GM10248 (cell line): Measurements from ENCODE around the gene COX4I2.

Experiments
- CTCF ChIA-PET: fragments of 300-600 bp; sonication (Branson Sonifier 250); formaldehyde crosslinking; extraction: SDS; loops from one replicate; lab custom pipeline; 2021; ENCODE audit warnings: antibody characterized with exemption; lab: Yijun Ruan, JAX
- POLR2A ChIA-PET: fragments of 350-650 bp; sonication (Branson Sonifier 250); formaldehyde crosslinking; extraction: SDS; loops from one replicate; lab custom pipeline; 2020; ENCODE audit warnings: antibody characterized with exemption; lab: Yijun Ruan, JAX
- DNase-seq: peaks from one replicate; pipeline ENCODE4 v3.0.0; 2012; ENCODE audit errors: extremely low spot score
- CTCF ChIP-seq: IDR thresholded peaks from 2 replicates; pipeline ENCODE4 v1.5.1; 2012; ENCODE audit warnings: mild to moderate bottlenecking, low read depth; ENCODE audit errors: extremely low read depth, missing control alignments, control extremely low read depth

COX4I2 gene

DNA sequence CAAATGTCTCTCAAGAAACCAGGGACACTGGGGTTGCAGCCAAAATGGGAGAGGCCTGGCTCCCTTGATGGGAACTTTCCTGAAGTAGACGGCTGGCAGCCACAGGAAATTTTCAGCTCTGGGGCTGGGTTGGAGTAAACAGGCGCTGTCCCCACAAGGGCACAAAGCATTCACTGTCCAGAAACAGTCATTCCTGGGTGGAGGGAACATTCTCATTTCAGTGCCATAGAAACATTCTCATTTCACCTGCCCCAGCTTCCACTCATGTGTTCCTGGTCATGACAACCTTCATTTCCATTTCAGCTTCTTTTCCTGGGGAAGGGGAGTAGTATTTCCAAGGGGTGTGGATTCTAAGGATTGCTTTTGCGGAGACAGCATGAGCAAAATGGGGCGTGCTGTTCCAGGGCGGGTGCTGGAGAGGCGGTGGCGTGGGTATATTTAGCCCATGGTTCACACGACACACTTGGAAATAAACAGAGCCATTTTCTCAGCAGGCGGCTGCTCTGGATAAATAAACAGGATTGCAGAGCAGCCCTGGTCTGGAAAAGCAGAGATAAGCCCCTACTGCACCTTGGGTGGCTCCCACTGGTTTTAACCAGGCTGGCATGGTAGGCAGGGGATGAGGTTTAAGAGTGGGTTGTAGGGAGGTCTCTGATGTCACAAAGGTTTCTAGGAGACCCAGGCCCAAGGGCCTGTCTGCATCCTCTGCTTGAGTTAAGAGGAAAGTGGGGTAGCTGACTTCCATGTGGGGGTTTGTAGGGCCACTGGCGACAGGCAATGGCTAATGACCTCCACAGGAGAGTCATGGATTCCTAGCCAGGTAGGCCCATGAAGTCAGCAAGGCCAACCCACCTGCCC, 32.9 kb downstream of the COX4I2 start:
- ChIA-PET CTCF (interaction anchor here (1.3 to 6.3 kb wide), 5 partner anchors 9 to 109 kb away, joined by 4 to 48 read pairs (median 6); partner anchors contain the start of gene BCL2L1), POLR2A (interaction anchor here (0.5 to 0.8 kb wide), 2 partner anchors 9 to 11 kb away, joined by 3 to 5 read pairs; no protein-coding TSS in a partner anchor)
- no peak for TF ChIP-seq CTCF
- DNase-seq, result no peak

- ChIA-PET POLR2A (no interaction called here), CTCF (interaction anchor here (1.7 to 6.3 kb wide), 3 partner anchors 10 to 52 kb away, joined by 6 to 48 read pairs (median 29); partner anchors contain the start of gene BCL2L1)
- TF ChIP-seq CTCF, result no peak
- no peak for DNase-seq
Observed at GRCh38 chr20:31671324-31671723, 33.6 kb downstream of the COX4I2 start.

- no peak for DNase-seq
- no peak for TF ChIP-seq CTCF
- CTCF ChIA-PET, result interaction anchor here (1.3 to 7.4 kb wide), 5 partner anchors 11 to 50 kb away, joined by 3 to 65 read pairs (median 23); partner anchors contain the start of gene BCL2L1
- POLR2A ChIA-PET, result interaction anchor here (1.2 kb wide), 1 partner anchor 12 kb away, joined by 3 read pairs; no protein-coding TSS in a partner anchor
Observed at GRCh38 chr20:31673435-31673834, 35.7 kb downstream of the COX4I2 start.

DNA sequence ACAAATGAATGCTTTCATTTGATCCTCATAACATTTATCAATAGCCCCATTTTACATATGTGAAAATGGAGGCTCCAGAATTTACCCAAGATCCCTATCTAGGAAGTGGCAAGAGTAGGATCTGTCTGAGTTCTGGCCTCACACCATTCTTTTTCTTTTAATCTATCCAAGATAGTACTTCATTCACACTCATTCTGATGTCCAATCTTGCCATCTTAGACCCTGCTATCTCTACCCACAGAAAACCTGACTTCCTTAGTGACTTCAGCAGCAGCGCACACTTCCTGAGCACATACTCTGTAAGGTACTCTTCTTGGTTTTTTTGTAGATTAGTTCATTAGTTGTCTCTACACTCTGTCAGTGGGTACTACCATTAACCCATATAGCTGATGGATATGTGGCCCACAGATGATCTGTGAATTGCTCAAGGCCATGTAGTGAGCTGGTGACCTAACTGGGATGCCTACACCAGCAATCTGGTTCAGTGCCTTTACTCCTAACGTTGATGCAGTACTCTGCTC, 36.3 kb downstream of the COX4I2 start:
- POLR2A ChIA-PET, result interaction anchor here (1.2 kb wide), 1 partner anchor 12 kb away, joined by 3 read pairs; no protein-coding TSS in a partner anchor
- CTCF ChIA-PET, result interaction anchor here (1.0 to 7.4 kb wide), 10 partner anchors 9 to 61 kb away, joined by 3 to 65 read pairs (median 12); partner anchors contain the start of gene BCL2L1
- no peak for DNase-seq
- no peak for TF ChIP-seq CTCF

DNA sequence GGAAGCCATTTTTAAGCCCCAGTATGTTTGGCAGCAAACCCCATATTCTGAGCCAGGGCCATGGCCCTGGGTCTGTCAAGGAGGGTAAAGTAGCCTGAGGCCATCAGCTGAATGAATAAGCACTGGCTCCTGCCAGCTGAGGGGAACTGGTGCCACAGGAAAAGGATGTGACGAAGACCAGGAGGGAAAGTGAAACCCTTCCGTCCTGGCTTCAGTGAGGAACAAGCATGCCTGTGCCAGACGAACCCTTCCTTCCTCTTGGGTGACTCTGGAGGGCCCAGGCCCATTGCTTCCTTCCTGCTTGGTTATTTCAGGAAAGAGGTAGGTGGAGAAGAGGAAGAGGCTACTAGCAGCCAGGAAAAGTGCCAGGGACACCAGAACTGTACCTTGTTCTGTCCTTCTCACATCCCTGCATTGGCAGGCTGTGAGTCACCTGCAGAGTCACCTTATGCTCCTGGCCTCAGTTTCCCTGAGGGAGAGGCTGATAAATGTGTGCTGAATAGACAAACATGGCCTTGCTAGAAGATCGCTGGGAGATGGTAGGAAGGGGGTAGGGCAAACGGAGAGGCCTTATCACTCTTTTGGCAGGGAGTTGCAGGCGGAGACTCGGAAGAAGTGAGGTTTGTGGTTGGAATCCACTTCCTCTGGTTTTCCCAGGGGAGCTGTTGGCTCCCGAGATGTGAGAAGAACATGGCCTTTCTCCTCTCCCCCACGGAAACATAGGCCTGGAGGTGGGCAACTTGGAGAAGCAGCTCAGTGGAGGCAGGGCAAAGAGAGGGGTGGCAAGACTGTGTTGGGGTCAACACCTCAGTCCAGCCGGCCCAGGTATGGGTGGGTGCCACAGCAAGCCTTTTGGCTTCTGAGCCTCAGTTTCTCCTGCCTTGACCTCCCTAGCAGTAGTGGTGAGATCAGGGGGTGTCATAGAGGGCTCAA, 37.4 kb downstream of the COX4I2 start:
- TF ChIP-seq CTCF, result no peak
- ChIA-PET POLR2A (interaction anchor here (0.7 kb wide), 1 partner anchor 48 kb away, joined by 3 read pairs; the partner anchor contains the start of gene BCL2L1), CTCF (interaction anchor here (1.0 to 7.4 kb wide), 11 partner anchors 9 to 62 kb away, joined by 3 to 65 read pairs (median 11); partner anchors contain the start of gene BCL2L1)
- DNase-seq, result peak; percentile 57
